Stimulated activated CD4-positive, alpha-beta T cell treated with anti-CD3 and anti-CD28 coated beads, Interleukin-1b, Interleukin-23, amount 100 ng/mL, for 48 hours (primary cell): Measurements from ENCODE around the gene TGM3.

Experiments used
- DNase-seq: peaks from one replicate; pipeline ENCODE4 v3.0.0-alpha.2; 2020

TGM3 gene

GRCh38 chr20:2385026-2385425, 89.2 kb downstream of the TGM3 start:
- no peak for DNase-seq

GRCh38 chr20:2385496-2385895, 89.7 kb downstream of the TGM3 start:
- no peak for DNase-seq

GRCh38 chr20:2386516-2387179, 90.8 kb downstream of the TGM3 start:
- DNase-seq: no peak

- peak; percentile 71 for DNase-seq
Observed at GRCh38 chr20:2387180-2387577, 91.4 kb downstream of the TGM3 start.

GRCh38 chr20:2387580-2387979, 91.8 kb downstream of the TGM3 start:
- DNase-seq: no peak
